K562 (cell line): ENCODE measurements around the gene PARD3B. TPM values are rescaled to one million over a fixed set of nuclear protein-coding genes. Genes with fewer than 3 reads are reported as not detected.
A peak's percentile ranks its signal among the peaks of the same experiment; 100 is the strongest.

ENCODE experiments used
- ATAC-seq: fragments of 200-7000 bp; cut with Tn5 transposase; 3 replicates; pipeline ENCODE4 v1.9.1; 2020; ENCODE audit warnings: moderate library complexity
- BruUV-seq: library from RNA; stranded (reverse); fragments of 400-500 nt; replicated peaks from 2 replicates; lab custom pipeline; 2021; lab: Mats Ljungman, UMichigan
- CTCF ChIA-PET: fragments of 300-600 bp; formaldehyde crosslinking; extraction: SDS; loops from one replicate; lab custom pipeline; 2021; ENCODE audit warnings: low intra/inter-chr PET ratio; lab: Yijun Ruan, JAX
- POLR2A ChIA-PET: fragments of 300-600, 350-650 bp; sonication (Branson Sonifier 250); formaldehyde crosslinking; extraction: SDS; loops from one replicate; lab custom pipeline; 2021; ENCODE audit warnings: antibody characterized with exemption, inconsistent platforms; lab: Yijun Ruan, JAX
- DNase-seq, 4 experiments: peaks; one replicate each; pipeline versions ENCODE4 v3.0.0 to v3.0.0-alpha.2; 2011 to 2018; ENCODE audit warnings: low spot score in 3 of 4, mixed read lengths in 3 of 4; ENCODE audit errors: extremely low read depth in 1 of 4
- FAIRE-seq: peaks from 2 replicates; lab custom pipeline; 2011; peaks lifted over from hg19 to GRCh38; lab: Jason Lieb, UNC
- H2AFZ ChIP-seq: 2 replicates; pipeline ENCODE4 v1.6.0; 2011; ENCODE audit warnings: low read depth, low read length, control low read depth, inconsistent platforms
- H3K27ac ChIP-seq: fragments of 200-600 bp; 3 replicates; pipeline ENCODE4 v1.8.0; 2011; ENCODE audit warnings: low read depth, mild to moderate bottlenecking, control low read depth, inconsistent platforms, low read length, moderate library complexity, mixed read lengths; ENCODE audit errors: extremely low read depth
- H3K27me3 ChIP-seq, 2 experiments: fragments of 300-600 bp in 1 of 2; 2 replicates in 1 of 2; 3 replicates in 1 of 2; pipeline versions ENCODE4 v1.6.0 to v1.8.0; 2011; ENCODE audit warnings: inconsistent platforms in 2 of 2, low read length in 2 of 2, mild to moderate bottlenecking in 1 of 2, mixed read lengths in 1 of 2, moderate library complexity in 1 of 2; ENCODE audit not compliant: control insufficient read depth in 2 of 2, insufficient read depth in 2 of 2
- H3K36me3 ChIP-seq: fragments of 300-600 bp; 3 replicates; pipeline ENCODE4 v1.8.0; 2011; ENCODE audit warnings: mild to moderate bottlenecking, low read length, inconsistent platforms; ENCODE audit not compliant: control insufficient read depth, insufficient read depth
- H3K4me1 ChIP-seq, 2 experiments: fragments of 200-600 bp in 1 of 2; replicated peaks in 1 of 2; 2 replicates in 1 of 2; 3 replicates in 1 of 2; pipeline versions ENCODE4 v1.5.1 to v1.8.0; 2011; ENCODE audit warnings: inconsistent platforms in 2 of 2, low read length in 2 of 2, mild to moderate bottlenecking in 1 of 2, mixed read lengths in 1 of 2, moderate library complexity in 1 of 2; ENCODE audit not compliant: control insufficient read depth in 2 of 2, insufficient read depth in 2 of 2
- H3K4me2 ChIP-seq: 2 replicates; pipeline ENCODE4 v1.6.1; 2011; ENCODE audit warnings: low read length, control low read depth, inconsistent platforms, mixed read lengths; ENCODE audit not compliant: insufficient read depth
- H3K4me3 ChIP-seq: fragments of 200-600 bp; sonication (generic), shearing (Covaris generic); 2 replicates; pipeline ENCODE4 v1.5.1; 2016; ENCODE audit warnings: control low read depth, inconsistent platforms
- H3K79me2 ChIP-seq: fragments of 200-600 bp; 3 replicates; pipeline ENCODE4 v1.8.0; 2011; ENCODE audit warnings: low read length, inconsistent platforms; ENCODE audit not compliant: control insufficient read depth, insufficient read depth
- H3K9ac ChIP-seq, 2 experiments: 2 replicates each; pipeline versions ENCODE4 v1.6.0 to v1.6.1; 2011; ENCODE audit warnings: low read depth in 2 of 2, low read length in 2 of 2, control low read depth in 1 of 2, inconsistent platforms in 1 of 2, mild to moderate bottlenecking in 1 of 2, mixed read lengths in 1 of 2; ENCODE audit not compliant: insufficient read depth in 1 of 2
- H3K9me1 ChIP-seq: one replicate; pipeline ENCODE4 v1.6.0; 2011; ENCODE audit warnings: inconsistent platforms, mild to moderate bottlenecking, low read length, moderate library complexity; ENCODE audit not compliant: control insufficient read depth, insufficient read depth
- H3K9me3 ChIP-seq: replicated peaks from 2 replicates; pipeline ENCODE4 v1.5.1; 2011; ENCODE audit warnings: low read depth, low read length, inconsistent platforms; ENCODE audit not compliant: control insufficient read depth, insufficient read depth
- H4K20me1 ChIP-seq: replicated peaks from 2 replicates; pipeline ENCODE4 v1.6.1; 2011; ENCODE audit warnings: low read length, inconsistent platforms, mixed read lengths; ENCODE audit not compliant: control insufficient read depth, insufficient read depth
- CBX8 ChIP-seq: fragments of 200-600 bp; sonication (generic); IDR thresholded peaks from 2 replicates; pipeline ENCODE4 v1.6.1; 2012; ENCODE audit warnings: borderline replicate concordance, mixed run types, low read depth, mild to moderate bottlenecking, moderate library complexity, mixed read lengths, low read length, control low read depth, inconsistent platforms; ENCODE audit not compliant: poor library complexity, severe bottlenecking; ENCODE audit errors: extremely low read depth
- CEBPG ChIP-seq, 3 experiments: fragments of 200-800 bp in 1 of 3; sonication (Bioruptor generic) in 1 of 3; sonication (generic) in 1 of 3; formaldehyde crosslinking in 1 of 3; IDR thresholded peaks in 2 of 3; conservative IDR thresholded peaks in 1 of 3; 2 replicates each; pipeline versions ENCODE4 v1.6.1 to v1.8.0; 2016 to 2022; ENCODE audit warnings: missing compliant biosample characterization in 2 of 3, missing genetic modification characterization in 2 of 3, mild to moderate bottlenecking in 1 of 3, missing genetic modification reagents in 1 of 3
- CHAMP1 ChIP-seq: fragments of 450-650 bp; IDR thresholded peaks from 2 replicates; pipeline ENCODE4 v1.6.1; 2016; ENCODE audit warnings: mild to moderate bottlenecking
- CHCHD3 ChIP-seq: fragments of 250-450 bp; sonication (Bioruptor Pico); IDR thresholded peaks from 2 replicates; pipeline ENCODE4 v2.1.2; 2022; ENCODE audit warnings: mild to moderate bottlenecking
- CXXC5 ChIP-seq: fragments of 250-450 bp; sonication (Bioruptor Pico); IDR thresholded peaks from 2 replicates; pipeline ENCODE4 v1.8.0; 2022; ENCODE audit warnings: inconsistent platforms, mild to moderate bottlenecking, moderate library complexity
- ETV1 ChIP-seq: fragments of 450-650 bp; conservative IDR thresholded peaks from 2 replicates; pipeline ENCODE4 v1.6.1; 2016; ENCODE audit warnings: missing genetic modification characterization, control low read depth, low read depth, missing compliant biosample characterization
- KDM4B ChIP-seq, 2 experiments: fragments of 450-650 bp in 1 of 2; sonication (generic) in 1 of 2; IDR thresholded peaks; 2 replicates each; pipeline ENCODE4 v1.6.1; 2016 to 2017; ENCODE audit warnings: borderline replicate concordance in 2 of 2, antibody characterized with exemption in 1 of 2, low read depth in 1 of 2, mild to moderate bottlenecking in 1 of 2
- MEF2A ChIP-seq: IDR thresholded peaks from 2 replicates; pipeline ENCODE4 v1.6.1; 2011; ENCODE audit warnings: low read depth, mild to moderate bottlenecking, low read length, moderate library complexity; ENCODE audit not compliant: control insufficient read depth
- NFRKB ChIP-seq: fragments of 450-650 bp; IDR thresholded peaks from 2 replicates; pipeline ENCODE4 v1.6.1; 2016; ENCODE audit warnings: low read depth
- PML ChIP-seq: IDR thresholded peaks from 2 replicates; pipeline ENCODE4 v1.6.1; 2012; ENCODE audit warnings: low read length, inconsistent platforms
- ZNF175 ChIP-seq: fragments of 200-800 bp; sonication (Bioruptor generic); IDR thresholded peaks from 2 replicates; pipeline ENCODE4 v1.6.1; 2016; ENCODE audit warnings: low read depth, mild to moderate bottlenecking, missing genetic modification characterization, missing compliant biosample characterization
- ZNF589 ChIP-seq: fragments of 200-800 bp; sonication (Bioruptor generic); IDR thresholded peaks from 2 replicates; pipeline ENCODE4 v1.6.1; 2016; ENCODE audit warnings: low read depth, missing genetic modification characterization, missing compliant biosample characterization
- ZNF644 ChIP-seq: fragments of 200-800 bp; sonication (Bioruptor generic); IDR thresholded peaks from 2 replicates; pipeline ENCODE4 v1.6.1; 2016; ENCODE audit warnings: low read depth, missing genetic modification characterization, missing compliant biosample characterization
- WGBS: fragments of 100-300 bp; shearing (Covaris generic); methylation state at CpG from one replicate; pipeline ENCODE4 v1.1.6; 2016; ENCODE audit warnings: low coverage, mixed read lengths; ENCODE audit not compliant: insufficient coverage; ENCODE audit errors: missing lambda C conversion rate; 5-methylcytosine and 5-hydroxymethylcytosine counted together
- in situ Hi-C: fragments of 300-500 bp; cut with MboI; formaldehyde crosslinking; loops from 4 replicates; pipeline ENCODE4 v1.15.0; 2018; ENCODE audit warnings: inconsistent platforms, mixed read lengths
- intact Hi-C: fragments of 100-400 bp; cut with micrococcal nuclease; formaldehyde crosslinking; loops from 2 replicates; pipeline ENCODE4 v1.14.2; 2022
- polyA plus RNA-seq, 8 experiments: library from polyadenylated mRNA; depleted of rRNA in 4 of 8; stranded (reverse) in 5 of 8; unstranded in 3 of 8; fragments of >200 nt; fragmentation: Nextera tagmentation in 2 of 8; fragmentation: Illumina TruSeq in 1 of 8; extraction: Ambion mirVana in 2 of 8; extraction: Trizol in 1 of 8; gene quantifications; 2 replicates each; pipeline versions ENCODE4 v1.2.1 to v1.2.3, GENCODE V29; 2011 to 2014; ENCODE audit warnings: inconsistent platforms in 1 of 8, missing spikeins in 1 of 8
- total RNA-seq, 7 experiments: library from RNA; depleted of rRNA in 6 of 7; stranded (reverse); fragments of >200 nt in 6 of 7; fragmentation: Illumina TruSeq in 2 of 7; extraction: Trizol in 2 of 7; gene quantifications; 2 replicates each; pipeline versions ENCODE4 v1.2.1 to v1.2.3, GENCODE V29; 2011 to 2021; ENCODE audit warnings: low replicate concordance in 1 of 7
- TF ChIP-seq, protein P1 (sequence below): sonication (generic); formaldehyde crosslinking; IDR thresholded peaks from 2 replicates; pipeline ENCODE4 v1.8.0; 2022; ENCODE audit warnings: missing genetic modification reagents, mild to moderate bottlenecking, borderline replicate concordance

The PARD3B gene
- total and polyA plus RNA-seq, 9 of the 15 experiments (the other 6 are each of a cell fraction or from before 2014, with no cell fraction given), result 0.15 to 3.0 (median 1.1) TPM

DNA sequence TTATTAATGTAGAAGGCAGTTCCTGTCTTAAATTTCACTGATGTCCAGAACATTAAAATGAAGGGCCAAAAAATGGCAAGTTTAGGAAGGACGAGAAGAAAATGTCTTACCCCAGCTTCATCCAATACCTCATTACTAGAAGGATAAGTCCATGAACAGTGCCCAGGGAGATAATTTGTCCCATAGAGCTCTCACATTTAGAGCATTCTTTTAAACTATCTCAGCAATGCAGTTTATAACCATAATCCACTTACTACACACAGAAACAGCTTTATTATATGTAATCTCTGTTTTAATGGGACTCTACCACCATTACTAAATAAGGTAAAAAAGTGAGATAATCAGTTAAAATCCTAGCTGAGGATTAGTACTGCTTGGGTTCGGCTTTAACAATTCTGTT is 142.5 kb downstream of the PARD3B start (continued):
- TF ChIP-seq CBX8 (no peak), NFRKB (no peak), CXXC5 (CRISPR knock-in tag) (no peak), CHCHD3 (CRISPR knock-in tag) (no peak), KDM4B (IDR thresholded peaks at IDR 0.05; ENCODE audit: borderline replicate concordance in 2 of 2, low read depth in 1 of 2) (no peak), MEF2A (no peak)
- TF ChIP-seq, protein P1, sequence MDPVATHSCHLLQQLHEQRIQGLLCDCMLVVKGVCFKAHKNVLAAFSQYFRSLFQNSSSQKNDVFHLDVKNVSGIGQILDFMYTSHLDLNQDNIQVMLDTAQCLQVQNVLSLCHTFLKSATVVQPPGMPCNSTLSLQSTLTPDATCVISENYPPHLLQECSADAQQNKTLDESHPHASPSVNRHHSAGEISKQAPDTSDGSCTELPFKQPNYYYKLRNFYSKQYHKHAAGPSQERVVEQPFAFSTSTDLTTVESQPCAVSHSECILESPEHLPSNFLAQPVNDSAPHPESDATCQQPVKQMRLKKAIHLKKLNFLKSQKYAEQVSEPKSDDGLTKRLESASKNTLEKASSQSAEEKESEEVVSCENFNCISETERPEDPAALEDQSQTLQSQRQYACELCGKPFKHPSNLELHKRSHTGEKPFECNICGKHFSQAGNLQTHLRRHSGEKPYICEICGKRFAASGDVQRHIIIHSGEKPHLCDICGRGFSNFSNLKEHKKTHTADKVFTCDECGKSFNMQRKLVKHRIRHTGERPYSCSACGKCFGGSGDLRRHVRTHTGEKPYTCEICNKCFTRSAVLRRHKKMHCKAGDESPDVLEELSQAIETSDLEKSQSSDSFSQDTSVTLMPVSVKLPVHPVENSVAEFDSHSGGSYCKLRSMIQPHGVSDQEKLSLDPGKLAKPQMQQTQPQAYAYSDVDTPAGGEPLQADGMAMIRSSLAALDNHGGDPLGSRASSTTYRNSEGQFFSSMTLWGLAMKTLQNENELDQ, result no peak
- TF ChIP-seq, all 486 proteins: peak for 0

GRCh38 chr2:204691911-204692510 is 146.7 kb downstream of the PARD3B start:
- H3K4me3 ChIP-seq, result no peak overlapping the region
- no peaks in the 10 kb centered on the region for H3K27me3 ChIP-seq
- in situ Hi-C loops (loop anchor here (10.0 kb wide), 1 partner anchor 367 kb away; no protein-coding TSS in a partner anchor), intact Hi-C loops (loop anchor here (1.0 kb wide), 1 partner anchor 367 kb away; no protein-coding TSS in a partner anchor)
- DNase-seq (peak; percentile 7 to 58 (median 18)), FAIRE-seq (no peak), ATAC-seq (peak; percentile 81)
- no peaks in the 10 kb centered on the region for H3K9me3 ChIP-seq
- no peak overlapping the region for H3K4me2 ChIP-seq
- H3K36me3 ChIP-seq, result no peaks in the 10 kb centered on the region
- H2AFZ ChIP-seq, result no peak overlapping the region
- H3K9ac ChIP-seq, result no peak overlapping the region
- H3K4me1 ChIP-seq, result no peaks in the 10 kb centered on the region
- H4K20me1 ChIP-seq, result no peaks in the 10 kb centered on the region
- H3K9me1 ChIP-seq, result no peaks in the 10 kb centered on the region
- ChIA-PET POLR2A (no interaction called here), CTCF (interaction anchor here (0.6 to 1.2 kb wide), 4 partner anchors 367 to 547 kb away, joined by 3 to 4 read pairs (median 3); no protein-coding TSS in a partner anchor)
- 53% methylated on average over 2 of the region's 2 CpGs for WGBS
- BruUV-seq, result no TSS peak
- H3K79me2 ChIP-seq, result no peaks in the 10 kb centered on the region
- H3K27ac ChIP-seq, result no peak overlapping the region
- TF ChIP-seq CEBPG (CRISPR knock-in tag; IDR thresholded peaks at IDR 0.05) (no peak), CEBPG (tag; conservative IDR thresholded peaks at IDR 0.05 in 1 of 2, IDR thresholded peaks at IDR 0.05 in 1 of 2) (peak; percentile 72 to 95), ETV1 (tag) (peak; percentile 56), PML (no peak), ZNF589 (peak; percentile 73), CHAMP1 (peak; percentile 18; the same call in 1 of the 2 replicates), ZNF175 (CRISPR knock-in tag) (peak; percentile 58; the same call in 1 of the 2 replicates), ZNF644 (tag) (0 out of 2 replicates have a peak, but pooled peaks have one; percentile 32)
